Activated CD4-positive, alpha-beta T cell treated with anti-CD3 and anti-CD28 coated beads for 4 hours (primary cell): Measurements from ENCODE around the gene FAM171A1.
"Not testable (repeated sequence)": the region's sequence is repeated elsewhere in the genome, so short reads cannot be mapped to it uniquely, and the experiment has no call there.

Experiments
- DNase-seq, 2 donors: peaks; one replicate each; pipeline ENCODE4 v3.0.0-alpha.2; 2020

FAM171A1 gene

DNA sequence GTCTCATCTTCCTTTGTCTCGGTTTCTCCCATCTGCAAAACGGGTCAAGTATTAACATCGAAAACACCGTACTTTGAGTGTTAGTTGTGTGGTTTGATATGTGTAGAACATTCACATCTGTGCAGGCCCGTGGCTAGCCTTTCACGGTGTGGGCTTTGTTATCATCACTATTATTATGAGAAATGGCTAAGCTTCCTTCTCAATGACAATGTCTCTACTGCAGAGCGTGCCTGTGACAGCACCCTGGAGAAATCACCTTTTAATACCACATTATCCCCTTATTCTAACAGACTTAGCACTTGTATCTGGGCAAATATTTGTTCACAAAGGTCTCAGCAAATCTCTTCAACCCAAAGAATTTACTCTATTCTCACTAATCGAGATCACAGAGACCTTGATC is 55.8 kb downstream of the FAM171A1 start:
- no peak for DNase-seq

DNA sequence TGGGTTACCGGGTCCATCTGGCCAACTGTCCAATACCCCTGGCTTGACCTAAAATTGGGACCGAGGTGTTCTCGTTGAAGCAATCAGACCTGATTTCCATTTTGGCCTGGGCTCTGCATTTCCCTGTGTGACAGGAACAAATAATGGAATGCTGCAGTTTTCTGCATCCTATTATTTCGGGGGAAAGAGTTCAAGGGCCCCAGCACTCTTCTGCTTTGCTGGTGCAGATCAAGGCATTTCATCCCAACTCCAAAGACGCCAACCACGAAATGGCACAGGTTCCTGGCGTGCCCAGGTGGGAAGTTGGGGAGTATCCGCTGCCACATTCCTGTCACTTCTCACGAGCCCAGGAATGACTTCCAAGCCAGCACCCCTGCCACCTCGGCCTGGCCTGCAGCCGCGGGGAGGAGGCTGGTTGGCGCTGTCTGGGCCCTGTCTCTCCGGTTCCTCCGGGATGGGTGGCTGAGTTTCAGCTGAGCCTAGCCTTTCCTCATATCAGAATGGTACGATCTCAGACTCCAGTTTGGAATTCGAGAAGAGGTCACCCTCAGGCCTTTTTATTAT is 56.5 kb downstream of the FAM171A1 start:
- DNase-seq = no peak

DNA sequence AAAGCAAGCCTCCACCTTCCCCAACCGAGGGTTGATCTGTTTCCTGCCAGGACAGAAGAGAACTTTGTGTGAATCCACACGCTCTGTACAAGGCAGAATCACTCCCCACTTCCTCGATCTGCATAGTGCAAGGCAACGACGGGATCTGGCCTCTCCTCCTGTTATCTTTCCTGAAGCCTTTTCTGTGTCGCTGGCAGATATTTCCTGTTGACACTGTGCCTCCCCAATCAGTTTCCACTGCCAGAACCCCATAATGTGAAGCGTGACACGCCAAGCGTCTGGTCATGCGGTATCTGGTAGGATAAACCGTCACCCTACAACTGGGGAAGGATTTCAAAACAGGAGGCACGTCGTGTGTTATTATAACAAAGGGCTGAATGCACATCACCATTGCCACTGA is 57.2 kb downstream of the FAM171A1 start:
- no peak for DNase-seq

DNA sequence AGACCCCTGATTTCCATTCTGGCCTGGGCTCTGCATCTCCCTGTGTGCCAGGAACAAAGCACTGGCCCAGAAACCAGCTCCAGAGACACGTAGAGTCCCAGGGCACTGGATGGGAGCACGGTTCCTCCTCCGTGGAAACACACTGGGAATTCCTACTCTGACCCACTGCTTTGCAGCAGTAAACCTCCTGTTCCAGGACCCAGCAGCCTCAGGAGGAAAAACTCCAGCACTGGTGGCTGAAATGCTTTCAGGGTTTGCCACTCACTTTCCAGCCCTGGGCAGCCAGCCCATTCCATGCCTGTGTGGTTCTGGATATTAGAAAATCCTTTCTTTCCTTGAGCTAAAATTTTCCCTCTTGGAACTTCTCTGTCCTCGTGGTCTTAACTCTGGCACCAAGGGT is 58.0 kb downstream of the FAM171A1 start:
- DNase-seq = no peak

DNA sequence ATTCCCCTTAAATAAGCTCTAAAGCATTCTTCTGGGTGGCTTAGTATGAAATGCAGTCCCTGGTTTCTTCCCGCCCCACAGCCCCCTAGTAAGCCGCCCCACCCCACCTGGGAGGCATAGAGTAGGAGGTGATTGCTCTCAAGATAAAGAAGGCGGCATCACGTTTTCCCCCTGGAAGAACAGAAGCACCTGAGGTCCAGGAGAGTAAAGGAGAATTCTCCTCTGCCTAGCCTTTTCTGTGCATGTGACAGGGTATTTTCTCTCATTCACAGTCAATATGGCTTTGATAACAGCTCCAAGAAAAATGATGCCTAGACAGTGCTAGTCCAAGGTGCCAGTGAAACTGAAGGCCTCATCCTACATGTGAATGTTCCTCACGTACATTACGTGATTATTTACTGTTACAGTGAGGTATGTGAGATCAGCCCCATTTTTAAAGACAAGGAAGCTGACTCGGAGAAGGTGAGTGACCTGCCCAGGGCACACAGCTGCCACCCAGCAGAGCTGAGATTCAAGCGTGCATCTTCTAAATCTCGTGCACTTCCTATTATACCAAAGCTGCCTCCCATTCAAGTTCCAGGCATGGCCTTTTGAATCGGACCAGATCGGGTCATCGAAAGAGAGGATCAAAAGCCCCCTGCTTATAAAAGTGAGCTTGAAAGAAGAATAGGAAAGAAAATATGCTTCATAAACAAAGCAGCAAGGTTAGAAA is 59.4 kb downstream of the FAM171A1 start:
- DNase-seq = no peak

DNA sequence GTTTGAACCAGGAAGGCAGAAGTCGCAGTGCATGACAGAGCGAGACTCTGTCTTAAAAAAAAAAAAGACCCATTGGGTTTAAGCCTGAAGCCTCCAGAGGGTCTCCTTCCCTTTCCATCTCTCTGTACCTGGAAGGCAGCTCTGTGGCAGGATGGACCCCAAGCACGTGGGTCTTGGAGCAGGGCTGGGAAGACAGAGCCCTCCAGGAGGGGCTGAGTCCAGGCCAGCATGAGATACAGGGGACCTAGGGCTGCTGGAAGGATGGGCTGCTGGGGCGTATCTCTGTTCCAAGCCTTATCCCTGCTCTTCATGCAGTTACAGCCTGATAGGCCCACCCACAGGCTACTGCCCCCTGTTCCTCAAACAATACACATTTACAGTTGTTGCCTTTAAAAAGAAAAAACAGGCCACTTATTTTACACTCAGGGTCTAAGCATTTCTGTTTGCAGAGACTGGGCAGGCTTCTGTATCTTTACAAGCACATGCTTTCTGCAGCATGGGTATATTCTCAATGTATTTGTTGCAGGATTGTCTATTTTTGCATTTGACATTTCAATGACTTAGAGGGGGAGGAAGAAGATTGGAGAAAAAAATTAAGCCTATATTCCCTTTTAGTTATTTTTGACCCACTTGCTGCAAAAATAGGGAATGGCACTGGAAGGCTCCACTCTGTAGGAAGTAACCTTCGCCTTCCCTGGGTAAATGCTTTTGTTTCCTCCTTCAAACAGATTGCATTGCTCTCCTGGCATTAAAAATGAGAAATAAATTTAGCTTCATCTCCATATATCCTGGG is 60.1 kb downstream of the FAM171A1 start:
- no peak for DNase-seq

DNA sequence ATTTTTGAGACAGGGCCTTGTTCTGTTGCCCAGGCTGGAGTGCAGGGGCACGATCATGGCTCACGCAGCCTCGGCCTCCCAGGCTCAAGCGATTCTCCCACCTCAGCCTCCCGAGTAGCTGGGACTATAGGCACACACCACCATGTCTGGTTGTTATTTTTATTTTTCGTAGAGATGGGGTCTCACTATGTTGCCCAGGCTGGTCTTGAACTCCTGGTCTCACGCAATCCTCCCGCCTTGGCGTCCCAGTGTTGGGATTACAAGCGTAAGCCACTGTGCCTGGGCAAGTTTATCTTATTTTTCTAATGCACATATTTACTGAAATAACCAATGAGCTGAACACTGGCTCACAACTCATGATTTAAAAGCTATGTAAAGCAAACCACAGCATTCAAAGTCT is 61.9 kb downstream of the FAM171A1 start:
- no peak for DNase-seq

DNA sequence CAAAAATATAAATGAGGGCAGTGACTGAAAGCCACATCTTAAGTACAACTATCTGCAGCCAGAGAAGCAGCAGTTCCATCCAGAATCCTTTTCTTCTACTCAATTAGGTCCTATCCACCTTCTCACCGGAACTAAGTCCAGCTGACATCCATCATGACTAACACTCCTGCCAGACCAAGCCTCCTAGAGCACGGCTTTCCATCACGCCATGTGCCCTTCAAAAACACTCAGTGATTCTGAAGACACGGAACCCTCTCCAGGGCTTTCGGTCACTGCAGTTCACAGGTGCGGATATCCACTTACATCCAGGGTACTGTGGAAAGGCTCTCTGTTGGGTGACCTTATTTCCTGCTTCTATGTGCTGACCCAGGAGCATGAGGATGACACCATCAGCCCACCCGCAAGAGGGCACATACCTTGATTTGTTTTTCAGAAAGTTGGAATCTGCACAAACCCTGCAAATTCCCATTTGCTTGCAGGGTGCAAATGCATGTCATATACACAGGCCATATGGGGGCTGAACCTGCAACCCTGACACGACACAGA is 64.3 kb downstream of the FAM171A1 start:
- no peak for DNase-seq

DNA sequence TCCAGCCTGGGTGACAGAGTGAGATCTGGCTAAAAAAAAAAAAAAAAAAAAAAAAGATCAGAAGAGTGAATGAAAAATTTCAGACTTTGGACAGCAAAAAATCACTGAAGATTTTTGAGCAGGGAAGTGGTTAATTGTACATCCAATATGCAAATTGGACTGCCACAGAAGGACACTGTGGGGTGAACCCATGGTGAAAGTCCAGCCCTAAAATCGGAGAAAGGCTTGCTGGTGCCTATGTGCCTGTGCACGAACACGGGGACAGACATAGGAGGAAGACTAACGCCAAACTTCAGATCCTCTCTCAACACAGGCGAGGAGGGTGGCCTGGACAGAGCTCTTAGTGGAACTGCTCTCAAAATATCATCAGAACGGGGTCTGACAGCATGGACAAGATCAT is 65.5 kb downstream of the FAM171A1 start:
- no peak for DNase-seq

DNA sequence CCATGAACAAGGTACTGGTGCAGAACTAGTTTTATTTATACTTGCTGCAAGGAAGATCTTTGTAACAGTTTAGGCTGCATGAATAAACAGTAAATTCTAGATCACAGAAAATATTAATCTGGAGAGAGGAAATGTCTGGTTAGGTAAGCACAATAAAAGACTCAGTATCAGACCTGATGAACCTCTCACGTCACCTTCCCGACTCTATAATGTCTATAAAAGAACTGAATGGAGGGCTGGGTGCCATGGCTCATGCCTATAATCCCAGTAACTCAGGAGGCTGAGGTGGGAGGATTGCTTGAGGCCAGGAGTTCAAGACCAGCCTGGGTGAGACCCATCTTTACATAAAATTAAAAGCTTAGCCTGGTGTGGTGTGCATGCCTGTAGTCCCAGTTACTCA is 65.9 kb downstream of the FAM171A1 start:
- DNase-seq = no peak

DNA sequence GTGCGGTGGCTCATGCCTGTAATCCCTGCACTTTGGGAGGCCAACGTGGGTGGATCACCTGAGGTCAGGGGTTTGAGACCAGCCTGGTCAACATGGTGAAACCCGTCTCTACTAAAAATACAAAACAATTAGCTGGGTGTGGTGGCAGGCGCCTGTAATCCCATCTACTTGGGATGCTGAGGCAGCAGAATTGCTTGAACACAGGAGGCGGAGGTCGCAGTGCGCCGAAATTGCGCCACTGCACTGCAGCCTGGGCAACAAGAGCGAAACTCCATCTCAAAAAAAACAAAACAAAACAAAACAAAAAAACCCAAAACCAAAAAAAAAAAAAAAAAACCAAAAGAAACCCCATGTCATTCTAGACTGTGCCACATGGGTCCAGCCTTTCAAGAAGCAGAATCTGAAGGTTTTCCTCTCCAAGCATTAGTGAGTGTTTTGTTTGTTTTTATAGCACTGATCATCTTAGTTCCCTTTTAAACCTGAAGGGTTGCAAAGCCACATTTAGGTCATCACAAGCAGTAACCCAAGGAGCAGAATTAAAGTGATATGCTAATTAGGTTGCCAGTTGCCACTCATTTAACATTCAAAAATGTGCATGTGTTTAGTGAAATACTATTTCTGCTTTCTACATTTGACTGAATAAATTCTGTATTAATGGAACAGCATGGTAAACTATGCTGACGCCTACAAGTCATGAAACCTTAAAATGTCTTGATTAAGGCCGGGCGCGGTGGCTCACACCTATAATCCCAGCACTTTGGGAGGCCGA is 68.7 kb downstream of the FAM171A1 start:
- DNase-seq = not testable (repeated sequence)

DNA sequence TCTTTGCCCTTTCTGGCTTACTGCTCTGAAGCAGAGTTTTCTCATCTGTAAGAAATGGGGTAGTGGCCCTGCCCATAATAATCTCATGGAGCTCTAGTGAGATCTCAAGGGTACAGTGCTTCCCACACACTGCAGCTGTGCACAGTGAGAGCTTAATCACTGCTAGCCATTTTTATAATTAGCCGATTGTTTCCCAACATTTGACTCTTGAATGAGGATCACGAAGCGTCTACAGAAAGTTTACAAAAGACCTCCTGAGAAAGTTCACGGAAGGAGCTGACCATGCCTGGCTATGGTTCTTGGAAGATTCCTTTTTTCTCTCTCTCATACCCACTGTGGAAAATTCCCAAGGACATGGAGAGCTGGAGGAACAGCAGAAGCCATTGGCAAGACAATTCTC is 70.4 kb downstream of the FAM171A1 start:
- DNase-seq = no peak

DNA sequence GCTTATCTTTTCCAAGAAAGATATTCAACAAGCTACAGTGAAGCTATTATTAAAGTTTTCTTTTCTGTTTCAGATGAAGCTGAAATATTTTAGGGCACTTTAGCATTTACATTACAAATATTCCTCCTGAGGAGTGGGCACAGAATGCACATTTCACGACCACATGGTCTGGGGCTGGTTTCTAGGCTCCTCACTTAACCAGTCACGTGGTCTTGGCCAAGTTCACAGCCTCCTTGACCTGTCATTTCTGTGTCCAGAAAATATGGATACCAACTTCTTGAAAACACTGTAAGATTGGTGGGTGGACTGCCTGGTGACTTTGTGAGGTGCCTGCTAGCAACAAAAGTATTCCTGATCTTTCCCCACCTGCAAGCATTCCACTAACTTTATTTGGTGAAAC is 70.9 kb downstream of the FAM171A1 start:
- DNase-seq = no peak

DNA sequence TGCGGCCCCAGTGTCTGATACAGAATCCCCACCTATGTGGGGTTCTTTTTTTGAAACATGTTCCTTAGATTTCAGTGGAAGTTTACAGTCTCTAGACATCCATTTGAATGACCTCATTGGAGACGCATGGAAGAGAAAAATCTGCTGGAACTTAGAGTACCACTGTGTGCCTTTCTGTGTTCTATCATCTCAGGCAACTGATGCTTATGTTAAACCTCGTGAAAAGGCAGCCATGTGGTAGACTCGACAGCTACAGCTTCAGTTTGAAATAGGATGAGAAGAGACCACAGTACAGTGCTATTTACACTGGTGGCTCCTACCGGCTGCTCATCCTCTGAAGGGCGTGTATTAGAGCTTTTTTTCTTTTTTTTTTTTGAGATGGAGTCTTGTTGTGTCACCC is 74.4 kb downstream of the FAM171A1 start:
- DNase-seq = no peak

DNA sequence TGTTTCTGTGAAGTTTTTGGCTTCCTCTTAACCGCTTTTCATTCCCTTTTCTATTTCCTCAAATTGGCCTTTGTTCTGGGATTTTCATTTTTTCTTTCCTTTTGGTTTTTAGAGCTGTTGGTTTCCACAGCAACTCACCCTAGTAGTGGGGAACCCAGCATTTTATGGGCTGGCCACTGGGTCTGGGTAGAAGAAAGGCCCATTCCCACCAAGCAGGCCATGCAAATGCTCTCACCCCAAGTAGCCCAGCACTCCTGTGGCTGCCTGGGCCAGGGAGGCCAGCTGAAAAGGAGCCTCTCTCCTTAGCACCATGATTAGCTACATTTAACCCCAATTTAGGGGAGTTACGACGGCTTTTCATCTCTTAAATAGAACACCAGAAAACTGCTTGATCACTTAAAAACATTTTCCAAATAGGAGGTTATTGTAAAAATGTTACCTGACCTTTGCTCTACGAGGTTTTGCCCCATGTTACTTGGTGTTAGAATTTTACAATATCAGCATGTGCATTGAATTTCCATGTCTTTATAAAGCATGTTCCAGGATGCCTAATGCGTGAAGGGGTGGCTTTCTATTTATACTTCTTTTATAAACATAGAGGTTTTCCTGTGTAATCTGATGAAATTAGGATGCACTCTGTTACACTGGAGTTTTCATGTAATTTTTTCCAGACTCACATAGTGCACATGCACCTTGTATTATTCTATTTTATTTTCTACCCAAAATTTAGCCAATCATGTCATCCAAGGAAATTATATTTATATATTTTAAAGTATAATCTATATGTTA is 75.4 kb downstream of the FAM171A1 start:
- DNase-seq = no peak

DNA sequence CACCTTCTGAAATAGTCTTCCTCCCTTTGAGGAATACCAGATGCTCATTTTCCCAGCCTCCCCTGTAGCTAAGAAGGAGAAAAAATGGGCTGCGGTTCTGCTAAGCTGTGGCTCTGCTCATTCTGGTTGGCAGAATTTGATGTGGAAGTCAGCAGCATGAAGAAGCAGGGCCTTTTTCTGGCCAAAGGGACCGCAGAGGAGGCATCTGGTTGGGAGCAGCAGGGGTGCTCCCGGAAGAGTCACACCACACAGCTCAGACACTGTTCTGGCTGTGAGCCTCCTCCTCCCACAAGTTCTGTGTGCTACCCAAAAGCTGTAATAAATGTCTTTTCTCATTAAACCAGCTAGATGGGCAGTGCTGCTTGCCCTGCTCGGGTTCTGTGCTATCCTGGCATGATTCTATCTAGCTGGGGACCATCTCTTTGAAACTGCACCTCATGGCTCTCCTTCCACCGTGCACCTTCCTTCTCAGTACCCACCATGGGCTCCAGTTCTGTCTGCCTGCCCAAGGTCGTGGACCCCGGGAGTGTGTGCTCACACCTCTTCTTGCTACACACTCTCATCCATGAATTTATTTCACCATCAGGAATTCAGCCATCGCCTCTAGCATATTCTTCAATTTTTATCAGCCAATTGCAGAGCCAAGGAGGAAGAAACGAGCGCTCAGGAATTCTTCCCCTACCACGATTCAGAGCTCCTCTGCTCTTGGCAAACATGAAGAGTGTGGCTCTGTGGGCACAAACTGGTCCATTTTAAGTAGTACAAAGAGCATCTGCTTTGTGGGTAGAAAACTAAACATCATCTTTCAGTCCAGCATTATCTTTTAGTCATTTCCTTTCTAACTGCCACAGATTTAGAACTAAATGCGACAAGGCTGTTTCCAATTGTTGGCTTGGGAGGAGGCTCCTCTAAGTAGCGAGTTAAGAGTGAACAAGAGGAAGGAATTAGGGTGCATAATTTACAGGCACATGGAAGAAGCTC is 76.9 kb downstream of the FAM171A1 start:
- DNase-seq = no peak

DNA sequence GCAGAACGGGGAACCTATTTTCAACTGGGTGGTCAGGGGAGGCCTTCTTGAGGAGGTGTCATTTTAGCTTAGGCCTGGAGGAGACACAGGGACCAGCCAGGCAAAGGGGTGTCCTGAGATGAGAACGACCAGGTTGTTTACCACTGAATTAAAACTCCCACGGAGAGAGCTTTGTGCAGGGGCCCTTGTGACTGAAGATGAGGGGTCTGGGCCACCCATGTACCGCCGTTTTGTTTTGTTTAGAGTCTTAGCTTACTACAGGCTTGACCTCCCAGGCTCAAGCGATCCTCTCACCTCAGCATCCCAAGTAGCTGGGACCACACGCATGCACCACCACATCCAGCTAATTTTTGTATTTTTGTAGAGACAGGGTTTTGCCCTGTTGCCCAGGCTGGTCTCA is 80.4 kb downstream of the FAM171A1 start:
- no peak for DNase-seq

DNA sequence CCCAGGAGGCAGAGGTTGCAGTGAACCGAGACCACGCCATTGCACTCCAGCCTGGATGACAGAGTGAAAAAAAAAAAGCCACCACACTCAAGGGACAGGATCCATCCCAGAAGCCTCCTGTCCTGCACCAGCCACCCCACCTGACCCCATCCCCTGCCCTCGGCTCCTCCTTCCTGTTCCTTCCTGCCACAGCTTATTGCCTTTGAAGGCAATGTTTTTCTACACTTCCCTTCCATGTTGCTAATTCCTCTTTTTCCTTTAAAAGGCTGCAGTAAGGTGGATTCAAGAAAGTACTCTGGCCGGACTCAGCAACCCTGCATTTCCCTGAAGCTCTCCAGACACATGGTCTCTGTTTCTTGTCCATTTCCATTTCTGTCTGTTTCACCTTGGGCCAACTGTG is 80.9 kb downstream of the FAM171A1 start:
- no peak for DNase-seq

DNA sequence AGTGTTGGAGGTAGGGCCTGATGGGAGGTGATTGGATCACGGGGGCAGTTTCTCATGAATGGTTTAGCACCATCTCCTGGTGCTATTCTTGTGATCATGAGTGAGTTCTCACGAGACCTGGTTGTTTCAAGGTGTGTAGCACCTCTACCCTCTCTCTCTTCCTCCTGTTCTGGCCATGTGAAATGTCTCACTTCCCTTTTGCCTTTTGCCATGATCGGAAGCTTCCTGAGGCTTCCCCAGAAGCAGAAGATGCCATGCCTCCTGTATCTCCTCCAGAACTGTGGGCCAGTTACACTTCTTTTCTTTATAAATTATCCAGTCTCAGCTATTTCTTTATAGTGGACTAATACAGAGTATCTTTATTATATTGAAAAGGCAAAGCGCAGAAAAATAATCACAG is 90.1 kb downstream of the FAM171A1 start:
- no peak for DNase-seq

DNA sequence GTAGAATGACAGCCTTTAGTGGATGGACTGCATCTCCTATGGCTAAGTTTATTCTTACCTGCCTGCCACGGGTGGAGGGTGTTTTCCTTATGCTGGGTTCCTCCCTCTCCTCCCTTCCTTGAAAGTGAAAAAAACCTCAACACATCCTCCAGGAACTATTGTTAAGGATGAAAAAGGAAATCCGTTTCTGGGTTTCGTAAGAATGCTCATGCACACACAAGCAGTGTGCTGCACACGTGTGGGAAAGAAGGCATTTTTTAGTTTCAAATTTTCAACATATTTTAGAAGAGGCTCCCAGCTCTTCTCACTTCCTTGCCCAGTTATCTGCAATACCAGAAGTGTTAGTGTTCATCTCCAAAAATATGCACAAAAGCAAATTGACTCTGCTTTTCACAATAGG is 90.6 kb downstream of the FAM171A1 start:
- DNase-seq = no peak

DNA sequence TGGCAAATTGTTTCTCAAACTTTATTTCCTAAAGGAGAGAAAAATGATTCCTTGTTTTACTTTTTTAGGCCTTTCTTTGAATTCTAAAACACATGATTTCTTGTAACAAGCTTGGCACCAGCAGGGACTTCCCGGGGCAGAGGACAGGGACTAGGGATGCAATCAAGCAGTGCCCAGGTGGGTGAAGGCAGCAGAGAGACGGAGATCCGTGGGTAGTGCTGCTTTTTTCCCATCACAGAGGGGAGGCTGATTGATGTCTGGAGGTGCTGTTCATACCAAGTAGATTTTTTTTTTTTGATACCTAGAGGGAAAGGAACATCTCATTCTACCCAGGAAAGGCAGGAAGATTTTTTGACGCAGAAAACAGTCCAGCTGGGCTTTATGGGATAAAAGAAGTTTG is 91.9 kb downstream of the FAM171A1 start:
- no peak for DNase-seq
